GM19193 (cell line): ENCODE results near the gene ARHGEF10L.

Experiments
- POLR2A ChIP-seq: IDR thresholded peaks from 4 replicates; pipeline ENCODE4 v1.6.1; 2011; ENCODE audit not compliant: insufficient read depth, insufficient read length; ENCODE audit errors: extremely low read depth

The ARHGEF10L gene

DNA sequence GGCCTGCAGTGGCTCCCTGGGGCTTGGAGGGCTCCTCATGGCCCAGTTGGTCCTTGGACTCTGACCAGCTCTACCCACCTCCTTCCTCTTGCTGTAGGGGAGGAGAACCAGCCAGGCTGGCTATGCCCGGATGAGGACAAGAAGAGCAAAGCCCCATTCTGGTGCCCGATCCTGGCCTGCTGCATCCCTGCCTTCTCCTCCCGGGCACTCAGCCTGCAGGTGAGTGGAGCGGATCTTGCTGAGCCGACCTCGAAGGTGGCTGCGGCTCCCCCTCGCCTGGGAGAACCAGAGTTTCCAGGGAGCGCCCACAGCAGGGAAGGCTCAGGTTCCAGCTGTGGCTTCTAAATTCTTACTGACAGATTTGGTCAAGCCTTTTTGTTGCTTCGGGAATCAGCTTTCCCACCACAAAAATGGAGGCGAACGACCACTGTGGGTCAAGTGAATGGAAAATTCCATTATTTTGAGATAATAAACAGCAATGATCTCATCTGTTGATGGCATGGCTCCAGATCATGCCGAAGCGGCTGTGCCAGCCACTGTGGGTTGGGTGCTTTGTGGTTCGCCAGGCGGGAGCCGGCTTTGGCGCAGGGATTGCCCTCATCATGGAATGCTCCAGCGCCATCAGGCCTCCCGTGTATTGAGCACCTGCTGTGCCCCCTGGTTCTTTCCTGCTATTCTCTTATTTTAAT, 109.1 kb downstream of the ARHGEF10L start:
- TF ChIP-seq POLR2A: no peak

DNA sequence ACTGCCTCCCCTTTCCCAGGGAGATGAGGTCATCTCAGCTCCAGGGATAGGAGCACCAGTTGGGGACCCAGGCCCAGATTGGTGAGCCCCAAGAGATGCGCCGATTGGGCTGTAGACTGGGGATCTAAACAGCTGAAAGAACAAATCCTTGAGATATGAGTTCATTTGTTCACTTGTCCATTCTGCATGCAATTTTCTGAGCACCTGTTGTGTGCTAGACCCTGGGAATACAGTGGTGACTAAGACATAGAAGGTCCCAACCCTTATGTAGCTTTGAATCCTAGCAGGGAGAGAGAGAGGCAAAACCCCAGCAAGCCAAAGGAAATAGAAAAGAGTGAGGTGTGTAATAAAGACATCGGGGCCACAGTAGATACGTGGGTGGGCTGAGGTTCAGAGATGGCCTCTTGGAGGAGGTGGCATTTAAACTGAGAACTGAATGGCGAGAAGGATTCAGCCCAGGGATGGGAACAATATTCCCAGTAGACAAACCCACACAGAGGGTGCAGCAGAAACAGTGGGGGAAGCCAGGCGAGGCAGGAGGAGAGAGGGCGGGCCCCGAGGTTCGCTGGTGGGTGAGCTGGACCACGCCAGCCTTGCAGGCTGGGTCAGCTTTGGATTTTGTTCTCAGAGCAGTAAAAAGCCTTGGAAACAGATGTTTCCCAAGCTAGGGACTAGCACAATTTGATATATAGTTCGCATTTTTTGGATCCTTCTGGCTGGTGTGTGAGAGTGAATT, 110.0 kb downstream of the ARHGEF10L start:
- TF ChIP-seq POLR2A: no peak

DNA sequence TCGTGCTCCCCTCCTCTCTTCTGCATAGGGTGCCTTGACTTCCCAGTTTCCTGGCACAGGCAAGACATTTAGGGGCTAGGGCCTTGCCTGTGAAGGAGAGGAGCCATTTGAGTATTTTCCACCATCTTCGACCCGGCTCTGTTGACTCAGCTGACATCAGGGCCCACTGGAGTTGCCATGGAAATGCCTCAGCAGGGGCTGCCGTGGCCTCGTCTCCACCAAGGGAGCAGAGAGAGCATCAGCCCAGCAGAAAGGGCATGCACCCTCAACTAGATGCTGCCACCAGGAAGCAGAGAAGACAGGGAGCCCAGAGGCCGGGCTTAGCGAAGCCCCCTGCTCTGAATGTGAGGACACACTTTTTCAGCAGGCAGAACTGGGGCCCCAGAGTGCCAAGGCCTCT, 113.8 kb downstream of the ARHGEF10L start:
- TF ChIP-seq POLR2A: no peak

DNA sequence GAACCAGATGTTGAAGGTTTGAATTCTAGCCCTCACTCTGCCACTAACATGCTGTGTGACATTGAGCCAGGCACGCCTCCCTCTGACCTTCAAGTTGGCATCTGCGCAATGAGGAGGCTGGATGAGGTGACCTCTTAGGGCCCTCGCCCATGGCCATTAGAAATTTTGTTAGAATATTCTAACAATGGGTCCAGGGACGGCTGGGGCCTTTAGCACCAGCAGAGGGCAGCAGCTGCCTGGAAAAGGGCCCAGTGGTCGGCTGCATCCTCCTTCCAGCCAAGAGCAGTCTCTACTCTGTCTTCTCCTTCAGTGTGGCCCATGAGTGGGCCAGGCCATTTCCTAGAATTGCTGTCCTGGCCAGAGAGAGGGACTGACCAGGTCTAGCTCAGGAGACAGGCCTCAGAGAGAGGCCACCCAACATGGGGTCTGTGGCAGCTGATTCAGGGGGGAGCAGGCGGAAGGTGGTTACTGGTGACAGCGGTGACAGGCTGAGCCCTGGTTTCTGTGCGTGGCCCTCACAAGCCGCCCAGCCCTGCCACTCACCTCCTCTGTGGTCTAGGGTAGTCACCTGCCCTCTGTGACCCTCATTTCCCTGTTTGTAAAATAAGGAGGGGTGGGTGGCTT, 114.3 kb downstream of the ARHGEF10L start:
- no peak for TF ChIP-seq POLR2A

DNA sequence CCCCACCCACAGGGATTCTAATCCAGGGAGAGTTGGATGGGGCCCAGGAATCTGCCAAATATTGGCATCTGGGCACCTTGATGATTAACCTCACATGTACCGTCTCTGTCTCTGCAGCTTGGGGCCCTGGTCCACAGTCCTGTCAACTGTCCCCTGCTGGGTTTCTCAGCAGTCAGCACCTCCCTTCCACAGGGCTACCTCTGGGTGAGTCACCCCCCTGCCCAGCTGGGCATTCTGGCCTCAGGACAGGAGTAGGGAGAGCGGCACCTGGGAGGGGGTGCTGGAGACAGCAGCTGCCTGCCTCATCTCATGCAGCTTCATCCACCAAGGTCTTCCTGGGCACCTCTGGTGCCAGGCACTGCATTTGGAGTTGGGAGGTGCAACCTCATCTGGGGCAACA, 115.0 kb downstream of the ARHGEF10L start:
- TF ChIP-seq POLR2A: no peak

DNA sequence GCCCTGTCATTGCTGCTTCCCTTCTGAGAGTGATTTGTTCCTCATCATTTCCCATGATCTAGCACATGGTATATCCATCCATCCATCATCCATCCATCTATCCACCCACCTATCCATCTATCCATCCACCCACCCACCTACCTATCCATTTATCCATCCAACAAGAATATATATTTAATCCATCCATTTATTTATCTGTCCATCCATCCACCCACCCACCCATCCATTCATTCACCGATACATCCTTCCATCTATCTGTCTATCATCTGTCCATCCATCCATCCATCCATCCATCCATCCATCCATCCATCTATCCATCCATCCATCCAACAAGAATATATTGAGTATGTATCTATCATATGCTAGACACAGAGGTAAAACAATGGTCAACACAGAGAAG, 115.7 kb downstream of the ARHGEF10L start:
- TF ChIP-seq POLR2A: no peak

DNA sequence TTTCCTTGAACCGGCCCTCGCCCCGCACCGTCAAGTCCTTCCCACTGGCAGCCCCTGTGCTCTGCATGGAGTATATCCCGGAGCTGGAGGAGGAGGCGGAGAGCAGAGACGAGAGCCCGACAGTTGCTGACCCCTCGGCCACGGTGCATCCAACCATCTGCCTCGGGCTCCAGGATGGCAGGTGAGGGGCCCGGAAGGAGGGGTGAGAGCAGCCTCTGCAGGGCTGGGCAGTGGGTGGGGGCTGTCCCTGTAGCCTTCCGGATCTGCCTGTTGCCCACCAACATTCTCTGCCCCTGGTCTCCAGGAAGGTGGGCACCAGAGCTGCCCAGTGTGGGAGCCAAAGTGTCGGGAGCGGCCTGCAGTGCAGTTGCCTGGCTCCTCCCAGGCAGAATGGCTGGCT, 116.4 kb downstream of the ARHGEF10L start:
- no peak for TF ChIP-seq POLR2A

DNA sequence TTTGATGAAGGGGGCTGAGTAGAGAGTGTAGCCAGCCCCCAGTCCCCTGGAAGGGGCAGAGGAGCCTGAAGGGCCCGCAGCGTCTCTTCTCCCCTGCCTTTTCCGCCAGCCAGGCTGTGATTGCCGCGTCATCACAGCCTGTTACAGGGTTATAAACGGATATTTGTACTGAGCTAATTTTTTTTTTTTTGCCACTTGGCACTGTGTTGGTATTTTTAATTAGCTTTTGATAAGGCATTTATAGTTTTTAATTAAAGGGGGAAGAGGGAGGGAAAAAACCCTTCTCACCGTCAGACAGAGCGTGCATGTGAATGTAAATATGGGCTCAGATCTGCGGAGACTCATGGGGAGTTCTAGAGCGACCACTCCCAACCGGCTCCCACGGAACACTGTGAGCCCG, 117.9 kb downstream of the ARHGEF10L start:
- no peak for TF ChIP-seq POLR2A

DNA sequence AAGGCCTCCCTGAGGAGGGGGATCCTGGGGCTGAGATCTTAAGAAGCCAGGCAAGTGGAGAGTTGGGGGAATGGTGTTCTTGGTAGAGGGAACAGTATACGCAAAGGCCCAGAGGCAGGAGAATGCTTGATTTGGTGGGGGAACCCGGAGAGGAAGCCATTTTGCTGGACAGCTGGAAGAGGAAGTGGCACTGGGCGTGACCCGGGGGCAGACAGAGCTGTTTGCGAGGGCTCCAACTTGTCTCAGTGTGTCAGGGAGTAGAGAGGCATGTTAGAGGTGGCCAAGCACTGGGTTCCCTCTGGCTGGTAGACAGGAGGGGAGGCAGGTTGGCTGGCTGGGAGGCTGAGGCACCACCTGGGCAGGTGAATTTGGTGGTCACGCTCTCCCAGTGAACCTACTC, 119.3 kb downstream of the ARHGEF10L start:
- TF ChIP-seq POLR2A: no peak

DNA sequence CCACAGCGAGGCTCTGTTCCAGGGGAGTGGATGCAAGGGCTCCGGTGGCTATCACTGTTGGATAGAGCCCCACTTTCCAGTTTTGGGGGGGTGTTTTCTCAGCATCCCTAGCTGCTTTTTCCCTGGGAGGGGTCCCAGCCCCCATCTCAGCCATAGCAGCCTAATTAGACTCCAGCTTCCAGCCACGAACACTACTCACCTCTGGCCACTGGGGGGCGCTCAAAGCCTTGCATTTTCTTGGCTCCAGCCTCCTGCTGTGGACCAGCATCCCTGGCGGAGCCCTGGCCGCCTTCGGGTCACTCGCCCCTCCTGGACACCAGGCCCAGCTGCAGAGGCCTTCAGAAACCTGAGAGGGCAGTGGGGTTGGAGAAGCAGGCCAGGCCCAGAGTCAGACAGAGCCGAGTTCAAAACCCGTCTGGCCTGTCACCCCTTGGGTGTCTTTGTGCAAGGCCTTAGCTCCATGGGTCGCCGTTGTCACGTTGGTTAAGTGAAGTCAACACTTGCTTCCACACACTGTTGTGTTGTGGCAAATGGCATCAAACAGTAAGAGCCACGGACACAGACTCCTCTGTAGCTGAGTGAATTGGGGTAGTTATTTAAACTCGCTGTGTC, 122.2 kb downstream of the ARHGEF10L start:
- no peak for TF ChIP-seq POLR2A

DNA sequence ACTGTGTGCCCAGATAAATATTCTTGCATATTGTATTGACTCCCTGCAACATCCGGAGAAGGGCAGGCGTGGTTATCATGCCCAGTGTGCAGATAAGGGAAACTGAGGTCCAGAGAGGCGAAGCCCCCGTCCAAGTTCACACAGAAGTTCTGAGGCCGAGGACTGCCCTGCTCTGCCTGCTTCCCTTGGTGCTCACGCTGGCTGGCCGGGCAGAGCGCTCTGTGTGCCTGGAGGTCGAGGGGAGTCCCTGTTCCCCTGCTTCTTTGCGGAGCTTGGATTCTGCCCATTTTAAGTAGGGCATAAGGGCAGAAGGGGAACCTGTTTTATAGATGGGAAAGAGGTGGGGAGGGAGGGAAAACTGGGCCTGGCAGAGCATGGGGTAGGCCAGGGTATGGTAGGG, 122.8 kb downstream of the ARHGEF10L start:
- TF ChIP-seq POLR2A: no peak

DNA sequence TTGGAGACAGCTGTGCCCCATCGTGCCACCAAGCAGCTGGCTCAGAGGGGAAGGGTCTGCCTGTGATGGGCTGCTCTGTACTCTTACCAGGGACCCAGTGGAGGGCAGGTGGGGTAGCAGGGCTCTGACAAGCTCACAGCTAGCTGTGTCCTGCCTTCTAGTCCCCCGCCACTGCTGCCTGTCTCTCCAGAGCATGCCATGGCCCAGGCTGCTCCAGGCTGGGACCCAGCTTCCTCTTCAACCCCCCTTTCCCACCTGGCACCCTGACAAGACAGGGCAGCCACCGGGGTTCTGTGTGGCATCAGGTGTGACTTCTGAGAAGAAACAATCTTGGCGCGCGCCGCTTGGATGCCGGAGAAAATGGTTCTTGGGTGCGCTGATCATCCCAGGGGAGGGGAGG, 123.3 kb downstream of the ARHGEF10L start:
- TF ChIP-seq POLR2A: no peak

DNA sequence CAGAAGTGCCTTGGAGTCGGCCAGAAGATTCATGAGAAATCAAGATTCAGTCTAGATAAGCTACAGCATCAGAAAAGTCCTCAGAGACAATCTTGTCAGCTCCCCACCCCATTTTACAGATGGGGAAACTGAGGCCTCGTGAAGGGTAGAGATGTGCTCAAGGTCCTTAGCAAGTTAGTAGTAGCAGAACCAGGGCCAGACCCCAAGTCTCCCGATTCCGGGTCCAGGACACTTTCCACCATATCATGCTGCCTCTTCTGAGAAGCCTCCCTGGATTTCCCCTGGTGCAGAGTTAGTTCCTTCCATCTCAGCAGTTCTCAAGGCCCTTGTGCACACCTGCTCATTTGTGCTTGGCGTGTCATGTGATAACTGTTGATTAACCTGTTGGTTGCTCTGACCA, 124.1 kb downstream of the ARHGEF10L start:
- TF ChIP-seq POLR2A: no peak

DNA sequence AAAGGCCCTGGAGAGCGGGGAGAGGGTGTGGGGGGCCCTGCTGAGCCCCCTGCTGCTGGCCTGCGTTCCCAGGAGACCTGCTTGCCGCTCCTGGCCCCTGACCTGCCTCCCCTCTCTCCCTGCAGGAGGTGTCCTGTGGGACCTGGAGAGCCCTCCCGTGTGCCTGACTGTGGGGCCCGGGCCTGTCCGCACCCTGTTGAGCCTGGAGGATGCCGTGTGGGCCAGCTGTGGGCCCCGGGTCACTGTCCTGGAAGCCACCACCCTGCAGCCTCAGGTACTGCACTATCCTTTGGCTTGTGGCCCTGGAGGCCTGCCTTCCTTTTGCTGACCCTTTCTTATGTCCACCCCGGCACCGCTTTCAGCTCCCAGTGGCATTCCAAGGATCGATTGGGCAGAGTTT, 124.8 kb downstream of the ARHGEF10L start:
- TF ChIP-seq POLR2A: no peak

DNA sequence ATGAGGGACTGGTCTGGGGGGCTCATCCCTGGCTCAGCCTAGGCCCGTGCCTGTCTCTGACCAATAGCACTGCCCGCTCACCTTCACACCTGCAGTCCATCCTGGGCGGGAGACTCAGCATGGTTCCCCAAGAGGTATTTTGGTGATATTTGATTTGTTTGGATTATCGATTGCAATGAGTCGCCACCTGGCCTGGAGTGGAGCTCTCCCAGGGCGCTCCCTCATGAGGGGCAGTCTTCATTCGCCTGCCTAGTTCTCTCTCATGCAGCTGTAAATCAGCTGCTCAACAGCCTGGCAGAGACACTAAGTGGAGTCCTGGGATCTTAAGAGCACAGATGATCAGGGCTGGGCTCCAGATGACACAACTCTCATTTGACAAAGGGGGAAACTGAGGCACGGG, 125.6 kb downstream of the ARHGEF10L start:
- TF ChIP-seq POLR2A: no peak
